ENCODE data around the gene NEGR1. TPM values are rescaled to one million over a fixed set of nuclear protein-coding genes. Genes with fewer than 3 reads are reported as not detected.

The NEGR1 gene
- total and polyA plus RNA-seq, 2 experiments from 2014 or later = 0.57 to 0.94 TPM

DNA sequence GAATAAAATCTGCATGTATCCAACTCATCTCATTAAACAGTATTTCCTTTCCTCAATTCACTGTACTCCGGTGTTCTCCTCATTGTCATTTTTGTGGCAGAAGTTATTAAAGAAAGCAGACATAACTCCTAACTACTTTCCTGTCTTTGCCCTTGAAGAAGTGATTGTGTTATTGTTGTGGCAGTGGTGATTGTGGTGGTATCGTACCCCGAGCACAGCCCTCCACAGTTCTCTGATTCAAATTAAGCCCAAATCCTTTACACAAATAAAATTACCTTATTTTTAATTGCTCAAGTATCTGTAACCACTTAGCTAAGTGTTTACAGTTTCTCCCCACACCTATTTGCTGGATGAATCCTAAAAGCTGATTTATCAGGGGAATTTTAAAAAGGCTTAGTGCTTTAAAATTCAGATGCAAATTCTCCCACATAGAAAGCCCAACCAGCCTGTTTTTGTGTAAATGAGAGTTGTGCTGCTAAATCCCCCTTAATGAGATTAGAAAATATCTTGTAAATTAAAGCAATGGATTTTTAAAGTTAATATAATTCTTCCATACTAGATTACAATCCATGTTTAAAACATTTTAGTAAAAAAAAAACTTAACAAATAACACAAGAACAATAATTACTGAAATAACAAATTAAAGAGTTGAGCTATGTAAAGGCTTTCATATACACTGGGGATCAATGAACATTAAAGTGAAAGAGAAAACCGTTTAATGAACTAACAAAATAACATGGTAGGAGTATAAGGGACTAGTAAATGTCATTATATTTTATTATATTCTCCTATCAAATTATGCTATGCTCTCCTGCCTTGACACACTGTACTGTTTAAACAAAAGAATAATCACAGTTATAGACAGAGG, 259.0 kb downstream of the NEGR1 start (continued):
- TF ChIP-seq, protein P1, sequence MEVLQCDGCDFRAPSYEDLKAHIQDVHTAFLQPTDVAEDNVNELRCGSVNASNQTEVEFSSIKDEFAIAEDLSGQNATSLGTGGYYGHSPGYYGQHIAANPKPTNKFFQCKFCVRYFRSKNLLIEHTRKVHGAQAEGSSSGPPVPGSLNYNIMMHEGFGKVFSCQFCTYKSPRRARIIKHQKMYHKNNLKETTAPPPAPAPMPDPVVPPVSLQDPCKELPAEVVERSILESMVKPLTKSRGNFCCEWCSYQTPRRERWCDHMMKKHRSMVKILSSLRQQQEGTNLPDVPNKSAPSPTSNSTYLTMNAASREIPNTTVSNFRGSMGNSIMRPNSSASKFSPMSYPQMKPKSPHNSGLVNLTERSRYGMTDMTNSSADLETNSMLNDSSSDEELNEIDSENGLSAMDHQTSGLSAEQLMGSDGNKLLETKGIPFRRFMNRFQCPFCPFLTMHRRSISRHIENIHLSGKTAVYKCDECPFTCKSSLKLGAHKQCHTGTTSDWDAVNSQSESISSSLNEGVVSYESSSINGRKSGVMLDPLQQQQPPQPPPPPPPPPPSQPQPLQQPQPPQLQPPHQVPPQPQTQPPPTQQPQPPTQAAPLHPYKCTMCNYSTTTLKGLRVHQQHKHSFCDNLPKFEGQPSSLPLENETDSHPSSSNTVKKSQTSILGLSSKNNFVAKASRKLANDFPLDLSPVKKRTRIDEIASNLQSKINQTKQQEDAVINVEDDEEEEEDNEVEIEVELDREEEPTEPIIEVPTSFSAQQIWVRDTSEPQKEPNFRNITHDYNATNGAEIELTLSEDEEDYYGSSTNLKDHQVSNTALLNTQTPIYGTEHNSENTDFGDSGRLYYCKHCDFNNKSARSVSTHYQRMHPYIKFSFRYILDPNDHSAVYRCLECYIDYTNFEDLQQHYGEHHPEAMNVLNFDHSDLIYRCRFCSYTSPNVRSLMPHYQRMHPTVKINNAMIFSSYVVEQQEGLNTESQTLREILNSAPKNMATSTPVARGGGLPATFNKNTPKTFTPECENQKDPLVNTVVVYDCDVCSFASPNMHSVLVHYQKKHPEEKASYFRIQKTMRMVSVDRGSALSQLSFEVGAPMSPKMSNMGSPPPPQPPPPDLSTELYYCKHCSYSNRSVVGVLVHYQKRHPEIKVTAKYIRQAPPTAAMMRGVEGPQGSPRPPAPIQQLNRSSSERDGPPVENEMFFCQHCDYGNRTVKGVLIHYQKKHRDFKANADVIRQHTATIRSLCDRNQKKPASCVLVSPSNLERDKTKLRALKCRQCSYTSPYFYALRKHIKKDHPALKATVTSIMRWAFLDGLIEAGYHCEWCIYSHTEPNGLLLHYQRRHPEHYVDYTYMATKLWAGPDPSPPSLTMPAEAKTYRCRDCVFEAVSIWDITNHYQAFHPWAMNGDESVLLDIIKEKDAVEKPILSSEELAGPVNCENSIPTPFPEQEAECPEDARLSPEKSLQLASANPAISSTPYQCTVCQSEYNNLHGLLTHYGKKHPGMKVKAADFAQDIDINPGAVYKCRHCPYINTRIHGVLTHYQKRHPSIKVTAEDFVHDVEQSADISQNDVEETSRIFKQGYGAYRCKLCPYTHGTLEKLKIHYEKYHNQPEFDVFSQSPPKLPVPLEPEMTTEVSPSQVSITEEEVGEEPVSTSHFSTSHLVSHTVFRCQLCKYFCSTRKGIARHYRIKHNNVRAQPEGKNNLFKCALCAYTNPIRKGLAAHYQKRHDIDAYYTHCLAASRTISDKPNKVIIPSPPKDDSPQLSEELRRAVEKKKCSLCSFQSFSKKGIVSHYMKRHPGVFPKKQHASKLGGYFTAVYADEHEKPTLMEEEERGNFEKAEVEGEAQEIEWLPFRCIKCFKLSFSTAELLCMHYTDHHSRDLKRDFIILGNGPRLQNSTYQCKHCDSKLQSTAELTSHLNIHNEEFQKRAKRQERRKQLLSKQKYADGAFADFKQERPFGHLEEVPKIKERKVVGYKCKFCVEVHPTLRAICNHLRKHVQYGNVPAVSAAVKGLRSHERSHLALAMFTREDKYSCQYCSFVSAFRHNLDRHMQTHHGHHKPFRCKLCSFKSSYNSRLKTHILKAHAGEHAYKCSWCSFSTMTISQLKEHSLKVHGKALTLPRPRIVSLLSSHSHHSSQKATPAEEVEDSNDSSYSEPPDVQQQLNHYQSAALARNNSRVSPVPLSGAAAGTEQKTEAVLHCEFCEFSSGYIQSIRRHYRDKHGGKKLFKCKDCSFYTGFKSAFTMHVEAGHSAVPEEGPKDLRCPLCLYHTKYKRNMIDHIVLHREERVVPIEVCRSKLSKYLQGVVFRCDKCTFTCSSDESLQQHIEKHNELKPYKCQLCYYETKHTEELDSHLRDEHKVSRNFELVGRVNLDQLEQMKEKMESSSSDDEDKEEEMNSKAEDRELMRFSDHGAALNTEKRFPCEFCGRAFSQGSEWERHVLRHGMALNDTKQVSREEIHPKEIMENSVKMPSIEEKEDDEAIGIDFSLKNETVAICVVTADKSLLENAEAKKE (CRISPR knock-in tag; IDR thresholded peaks at IDR 0.05) = no peak
- TF ChIP-seq EZH2phosphoT487 (IDR thresholded peaks at IDR 0.05; ENCODE audit: unreplicated experiment) = no peak
- TF ChIP-seq, protein P2, sequence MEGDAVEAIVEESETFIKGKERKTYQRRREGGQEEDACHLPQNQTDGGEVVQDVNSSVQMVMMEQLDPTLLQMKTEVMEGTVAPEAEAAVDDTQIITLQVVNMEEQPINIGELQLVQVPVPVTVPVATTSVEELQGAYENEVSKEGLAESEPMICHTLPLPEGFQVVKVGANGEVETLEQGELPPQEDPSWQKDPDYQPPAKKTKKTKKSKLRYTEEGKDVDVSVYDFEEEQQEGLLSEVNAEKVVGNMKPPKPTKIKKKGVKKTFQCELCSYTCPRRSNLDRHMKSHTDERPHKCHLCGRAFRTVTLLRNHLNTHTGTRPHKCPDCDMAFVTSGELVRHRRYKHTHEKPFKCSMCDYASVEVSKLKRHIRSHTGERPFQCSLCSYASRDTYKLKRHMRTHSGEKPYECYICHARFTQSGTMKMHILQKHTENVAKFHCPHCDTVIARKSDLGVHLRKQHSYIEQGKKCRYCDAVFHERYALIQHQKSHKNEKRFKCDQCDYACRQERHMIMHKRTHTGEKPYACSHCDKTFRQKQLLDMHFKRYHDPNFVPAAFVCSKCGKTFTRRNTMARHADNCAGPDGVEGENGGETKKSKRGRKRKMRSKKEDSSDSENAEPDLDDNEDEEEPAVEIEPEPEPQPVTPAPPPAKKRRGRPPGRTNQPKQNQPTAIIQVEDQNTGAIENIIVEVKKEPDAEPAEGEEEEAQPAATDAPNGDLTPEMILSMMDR (conservative IDR thresholded peaks at IDR 0.05; ENCODE audit: low read depth in 2 of 2) = no peak
- TF ChIP-seq, protein P3, sequence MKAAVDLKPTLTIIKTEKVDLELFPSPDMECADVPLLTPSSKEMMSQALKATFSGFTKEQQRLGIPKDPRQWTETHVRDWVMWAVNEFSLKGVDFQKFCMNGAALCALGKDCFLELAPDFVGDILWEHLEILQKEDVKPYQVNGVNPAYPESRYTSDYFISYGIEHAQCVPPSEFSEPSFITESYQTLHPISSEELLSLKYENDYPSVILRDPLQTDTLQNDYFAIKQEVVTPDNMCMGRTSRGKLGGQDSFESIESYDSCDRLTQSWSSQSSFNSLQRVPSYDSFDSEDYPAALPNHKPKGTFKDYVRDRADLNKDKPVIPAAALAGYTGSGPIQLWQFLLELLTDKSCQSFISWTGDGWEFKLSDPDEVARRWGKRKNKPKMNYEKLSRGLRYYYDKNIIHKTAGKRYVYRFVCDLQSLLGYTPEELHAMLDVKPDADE (IDR thresholded peaks at IDR 0.05) = no peak
- TF ChIP-seq CREB1 (CRISPR knock-in tag; IDR thresholded peaks at IDR 0.05; ENCODE audit: low read depth) = no peak
- TF ChIP-seq POLR2AphosphoS5 (IDR thresholded peaks at IDR 0.05; ENCODE audit: low read depth) = no peak
- no peak for TF ChIP-seq STAT1 (IDR thresholded peaks at IDR 0.05; ENCODE audit: unreplicated experiment)

All from GM23338 (cell line).